HPDE6-E6E7 (cell line): Measurements from ENCODE around the gene SPATA45.
A peak's percentile ranks its signal among the peaks of the same experiment; 100 is the strongest.

ENCODE experiments used
- DNase-seq: peaks from one replicate; pipeline ENCODE4 v3.0.0; 2011; ENCODE audit warnings: missing footprints; ENCODE audit errors: extremely low spot score

SPATA45 gene

DNA sequence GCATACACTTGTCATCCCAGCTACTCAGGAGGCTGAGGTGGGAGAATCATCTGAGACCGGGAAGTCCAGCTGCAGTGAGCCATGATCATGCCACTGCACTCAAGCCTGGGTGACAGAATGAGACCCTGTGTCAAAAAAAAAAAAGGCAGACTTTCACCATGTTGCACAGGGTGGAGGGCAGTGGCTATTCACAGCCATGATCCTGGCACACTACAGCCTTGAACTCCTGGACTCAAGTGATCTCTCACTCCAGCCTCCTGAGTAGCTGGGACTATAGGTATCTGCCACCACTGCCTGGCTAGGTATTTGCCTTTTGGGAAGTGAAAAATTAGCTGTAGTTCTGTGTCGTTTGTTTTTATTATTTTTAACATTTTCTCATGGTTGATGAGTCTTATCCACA lies 19.1 kb downstream of the SPATA45 start:
- DNase-seq: no peak

DNA sequence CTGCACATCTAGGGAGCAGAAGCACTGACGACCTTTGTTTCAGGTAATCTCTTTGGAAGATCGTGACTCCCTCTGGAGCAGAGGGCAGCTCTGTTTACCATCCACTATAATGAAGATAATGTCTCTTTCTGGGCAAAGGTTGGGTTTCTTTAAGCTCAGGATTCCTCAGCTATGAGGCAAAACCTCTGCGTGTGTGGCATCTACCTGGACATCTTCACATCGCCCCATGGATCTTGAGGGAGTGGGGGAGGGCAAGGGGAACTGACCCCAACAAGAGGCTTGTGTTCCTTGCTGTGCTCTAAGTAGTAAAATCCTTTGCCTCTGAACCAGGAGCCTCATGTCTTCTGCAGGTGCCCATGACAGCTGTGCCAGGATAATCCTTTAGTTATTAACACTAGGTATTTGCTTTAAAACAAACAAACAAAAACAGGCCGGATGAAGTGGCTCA lies 19.6 kb downstream of the SPATA45 start:
- DNase-seq: no peak

DNA sequence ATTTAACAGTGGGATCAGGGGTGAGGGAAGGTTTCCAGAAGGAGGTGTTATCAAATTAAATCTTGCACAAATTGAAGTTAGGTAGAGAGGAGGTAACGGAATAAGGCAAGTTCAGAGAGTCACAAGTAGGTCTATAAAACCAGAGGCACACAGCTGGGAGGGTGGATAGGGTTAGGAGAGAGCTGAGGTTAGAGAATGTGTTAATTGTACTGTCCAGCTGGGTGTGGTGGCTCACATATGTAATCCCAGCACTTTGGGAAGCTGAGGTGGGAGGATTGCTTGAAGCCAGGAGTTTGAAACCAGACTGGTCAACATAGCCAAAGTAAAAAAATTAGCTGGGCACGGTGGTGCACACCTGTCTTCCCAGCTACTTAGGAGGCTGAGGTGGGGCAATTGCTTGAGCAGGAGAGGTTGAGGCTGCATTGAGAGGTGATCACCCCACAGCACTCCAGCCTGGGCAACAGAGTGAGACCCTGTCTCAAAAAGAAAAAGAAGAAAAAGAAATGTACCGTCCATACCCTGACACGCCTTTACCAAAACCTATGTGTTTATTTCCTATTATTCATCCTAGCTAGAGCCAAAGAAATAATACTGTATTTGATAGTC lies 20.2 kb downstream of the SPATA45 start:
- no peak for DNase-seq

DNA sequence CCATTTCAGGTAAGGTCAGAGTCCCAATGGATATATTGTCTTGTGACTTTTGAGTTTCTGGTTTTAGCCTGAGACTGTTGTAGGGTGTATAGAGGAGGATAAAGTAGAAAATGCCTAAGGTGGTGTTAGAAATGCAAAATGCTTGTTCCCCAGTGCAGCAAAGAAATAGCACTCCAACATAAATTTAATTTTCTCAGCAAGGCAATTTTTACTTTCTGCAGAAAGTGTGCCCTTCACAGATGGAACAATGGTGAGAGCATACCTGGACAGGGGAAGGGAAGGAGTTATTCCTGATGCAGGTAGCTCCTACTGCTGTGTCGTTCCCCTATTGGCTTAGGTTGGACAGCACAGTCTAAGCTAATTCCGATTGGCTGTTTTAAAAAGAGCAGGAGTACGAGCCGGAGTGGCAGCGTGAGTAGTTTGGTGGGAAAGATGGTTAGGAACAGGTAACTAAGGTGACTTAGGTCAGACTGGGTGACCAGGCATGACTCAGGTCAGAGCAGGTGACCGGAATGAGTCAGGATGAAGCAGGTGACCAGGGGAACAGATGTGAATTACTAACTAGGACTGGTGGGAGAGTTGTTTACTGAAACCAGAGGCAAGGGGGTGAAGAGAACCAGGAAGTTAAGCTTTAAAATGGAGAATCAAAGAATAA lies 21.5 kb downstream of the SPATA45 start:
- DNase-seq: no peak

DNA sequence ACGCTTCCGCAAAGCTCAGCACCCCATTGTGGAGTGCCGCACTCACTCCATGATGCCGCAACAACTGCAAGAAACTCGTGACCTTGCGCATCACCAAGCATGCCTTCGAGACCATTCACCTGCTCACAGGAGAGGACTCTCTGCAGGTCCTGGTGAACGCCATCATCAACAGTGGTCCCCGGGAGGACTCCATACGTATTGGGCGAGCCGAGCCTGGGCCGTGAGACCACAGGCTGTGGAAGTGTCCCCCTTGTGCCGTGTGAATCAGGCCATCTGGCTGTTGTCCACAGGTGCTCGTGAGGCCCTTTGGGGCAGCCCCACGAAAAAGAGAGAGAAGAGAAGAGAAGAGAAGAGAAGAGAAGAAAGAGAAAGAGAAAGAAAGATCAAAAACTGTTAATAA lies 23.2 kb downstream of the SPATA45 start:
- no peak for DNase-seq

DNA sequence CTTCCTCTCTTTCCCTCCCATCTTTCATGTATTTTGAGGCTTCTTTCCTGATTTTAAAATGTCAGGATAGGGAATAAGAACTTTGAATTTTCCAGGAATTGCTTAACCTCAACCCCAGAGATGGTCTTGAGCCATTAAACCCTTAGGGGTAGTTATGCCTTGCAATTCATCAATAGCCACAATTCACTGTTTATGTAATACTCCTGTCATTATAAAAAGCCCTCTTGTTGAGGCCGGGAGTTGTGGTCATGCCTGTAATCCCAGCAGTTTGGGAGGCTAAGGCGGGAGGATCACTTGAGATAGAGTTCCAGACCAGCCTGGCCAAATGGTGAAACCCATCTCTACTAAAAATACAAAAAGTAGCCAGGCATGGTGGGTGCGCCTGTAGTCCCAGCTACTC lies 24.5 kb downstream of the SPATA45 start:
- DNase-seq: no peak

DNA sequence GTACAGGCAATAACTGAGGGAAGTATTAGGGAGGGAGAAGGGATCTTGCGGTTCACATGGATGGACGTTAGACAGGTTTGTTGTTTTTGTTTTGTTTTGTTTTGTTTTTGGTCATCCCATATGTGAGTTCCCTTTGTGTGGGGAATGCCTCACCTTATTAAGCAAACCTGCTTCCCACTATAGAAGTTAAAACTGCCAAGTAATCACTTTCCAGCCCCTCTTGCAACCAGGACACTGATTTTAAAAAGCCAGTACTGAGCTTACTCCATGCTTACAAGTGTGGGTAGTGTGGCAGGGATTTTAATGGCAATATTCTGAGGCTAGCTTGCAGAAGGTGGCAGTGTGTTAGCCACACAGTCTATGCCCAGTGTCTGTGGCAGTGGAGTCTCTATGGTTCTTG lies 26.5 kb downstream of the SPATA45 start:
- DNase-seq: no peak

DNA sequence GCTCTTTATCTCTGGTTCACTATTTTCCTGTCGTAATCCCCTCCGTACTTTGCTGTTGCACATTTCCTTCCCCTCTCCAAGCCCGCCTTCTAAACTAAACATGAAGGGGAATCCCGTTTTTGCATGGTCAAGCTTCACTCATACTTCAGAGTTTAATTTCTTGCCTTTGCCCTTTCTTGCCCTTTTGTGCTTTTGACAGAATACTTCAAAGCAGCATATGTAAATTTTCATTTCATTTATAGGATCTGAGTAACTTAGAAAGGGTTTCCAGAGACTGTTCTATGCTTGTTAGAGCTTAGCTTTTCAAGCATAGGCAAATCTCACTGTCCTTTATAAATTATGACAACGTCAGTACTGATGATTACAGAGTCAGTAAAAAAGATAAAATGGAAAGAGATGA lies 27.7 kb downstream of the SPATA45 start:
- no peak for DNase-seq

DNA sequence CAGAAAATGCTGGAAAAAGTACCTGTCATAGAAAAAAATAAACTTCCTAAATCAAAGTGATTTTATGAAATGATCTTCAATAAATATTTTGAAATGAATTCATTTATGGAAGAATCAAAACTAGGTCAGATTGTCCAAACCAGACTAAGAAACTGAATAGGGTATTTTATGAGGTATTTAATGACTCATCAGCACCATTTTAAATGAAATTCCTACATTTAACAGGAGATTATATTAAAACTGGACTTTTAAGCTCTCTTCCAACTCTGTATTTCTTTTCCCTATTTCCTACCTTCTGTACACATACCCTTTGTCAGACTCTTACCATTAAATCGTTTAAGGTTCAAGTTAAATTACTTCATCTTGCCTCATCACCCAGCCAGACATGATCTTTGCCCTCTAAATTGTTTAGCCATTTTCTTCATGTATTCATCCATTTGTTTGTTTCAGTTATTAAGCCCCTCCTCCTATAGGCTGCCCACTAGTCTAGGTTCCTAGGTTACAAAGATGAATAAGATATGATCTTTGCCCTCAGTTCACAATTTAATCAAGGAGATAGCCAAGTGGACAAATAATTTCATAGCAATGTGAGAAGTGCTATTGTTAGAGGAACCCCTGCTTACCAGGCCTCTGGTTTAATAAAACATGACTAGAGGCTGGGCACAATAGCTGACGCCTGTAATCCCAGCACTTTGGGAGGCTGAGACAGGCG lies 30.7 kb downstream of the SPATA45 start:
- DNase-seq: no peak

DNA sequence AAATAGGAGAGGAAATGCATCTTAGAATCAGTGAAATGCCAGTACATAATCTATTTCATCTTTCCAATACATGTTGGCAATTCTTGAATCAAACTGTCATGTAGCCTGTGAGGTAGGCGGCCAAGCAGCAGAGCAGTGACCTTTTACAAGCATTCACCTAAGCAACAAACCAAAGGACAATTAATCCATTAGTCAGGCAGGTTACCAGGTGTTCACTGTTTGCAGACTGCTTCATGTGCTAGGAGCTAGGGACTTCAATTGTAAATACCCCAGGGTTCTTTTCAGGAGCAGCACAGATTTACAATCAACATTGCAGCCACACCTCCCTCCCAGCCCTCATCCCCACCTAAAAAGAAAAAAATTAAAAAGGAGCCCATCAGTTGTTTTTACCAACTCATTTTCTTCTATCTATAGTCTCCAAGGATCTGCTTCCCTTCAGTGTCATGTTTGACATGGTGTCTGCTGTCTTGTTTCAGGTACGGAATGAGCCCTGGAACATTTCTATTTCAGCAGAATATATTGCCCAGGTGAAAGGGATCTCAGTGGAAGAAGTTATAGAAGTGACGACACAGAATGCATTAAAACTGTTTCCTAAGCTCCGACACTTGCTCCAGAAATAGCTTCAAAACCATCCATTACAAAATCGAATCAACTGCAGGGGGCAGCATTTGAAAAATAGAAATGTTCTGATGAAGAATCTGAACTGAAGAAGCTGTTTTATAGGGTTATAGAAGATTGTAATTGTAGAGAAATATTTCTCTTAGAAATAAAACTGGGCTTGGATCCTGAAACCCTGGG lies 32.7 kb downstream of the SPATA45 start:
- no peak for DNase-seq

DNA sequence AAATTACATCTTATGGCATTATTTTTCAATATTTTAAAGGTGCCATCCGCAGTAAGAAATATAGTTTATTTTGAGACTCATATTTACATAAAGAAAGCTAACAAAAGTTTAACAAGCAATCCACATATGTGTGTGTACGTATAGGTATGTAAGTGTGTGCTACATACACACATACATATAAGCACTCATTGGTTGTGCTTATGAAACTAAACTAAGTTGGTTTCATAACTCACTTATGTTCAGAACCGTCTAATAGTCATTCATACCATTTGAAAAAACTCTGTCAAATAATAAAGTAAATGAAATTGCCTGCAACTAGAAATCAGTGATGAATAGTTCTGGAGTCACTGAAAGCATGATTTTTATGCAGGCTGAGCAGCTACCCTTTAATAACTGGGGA lies 41.7 kb downstream of the SPATA45 start:
- DNase-seq: no peak

DNA sequence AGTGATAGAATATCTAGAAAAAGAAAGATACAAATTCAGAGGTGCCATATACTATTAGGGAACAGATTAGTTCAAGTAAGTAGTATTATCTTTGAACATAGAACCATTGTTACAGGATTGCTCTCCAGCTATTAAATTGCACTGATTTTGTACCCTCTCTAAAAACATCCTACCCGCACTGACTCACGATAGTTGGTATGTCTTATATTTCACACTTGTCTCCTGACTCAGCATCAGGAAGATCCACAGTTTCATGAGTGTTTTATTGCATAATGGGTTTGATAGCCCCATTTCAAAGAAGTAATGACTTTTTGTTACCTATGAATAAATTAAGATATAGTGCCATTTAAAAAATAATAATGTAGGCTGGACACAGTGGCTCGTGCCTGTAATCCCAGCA lies 49.8 kb downstream of the SPATA45 start:
- no peak for DNase-seq

DNA sequence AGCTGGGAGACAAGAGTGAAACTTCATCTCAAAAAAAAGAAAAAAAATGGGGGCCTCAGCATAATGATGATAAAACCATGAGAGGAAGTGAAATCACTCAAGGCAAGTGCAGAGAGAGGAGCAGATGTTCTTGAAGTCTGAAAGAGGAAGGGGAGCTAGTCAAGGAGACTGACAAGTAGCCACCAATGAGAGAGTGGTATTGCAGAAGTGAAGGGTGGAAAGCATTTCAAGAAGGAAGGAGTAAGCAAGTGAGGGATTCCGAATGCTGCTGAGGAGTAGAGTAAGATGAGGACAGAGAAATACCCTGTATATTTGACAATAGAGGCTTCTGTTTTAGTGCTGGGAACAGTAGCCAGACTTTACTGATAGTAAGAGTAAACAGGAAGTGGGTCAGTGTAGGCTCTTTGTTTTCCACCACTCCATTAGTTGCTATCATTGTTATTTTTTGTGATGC lies 52.9 kb downstream of the SPATA45 start:
- no peak for DNase-seq

DNA sequence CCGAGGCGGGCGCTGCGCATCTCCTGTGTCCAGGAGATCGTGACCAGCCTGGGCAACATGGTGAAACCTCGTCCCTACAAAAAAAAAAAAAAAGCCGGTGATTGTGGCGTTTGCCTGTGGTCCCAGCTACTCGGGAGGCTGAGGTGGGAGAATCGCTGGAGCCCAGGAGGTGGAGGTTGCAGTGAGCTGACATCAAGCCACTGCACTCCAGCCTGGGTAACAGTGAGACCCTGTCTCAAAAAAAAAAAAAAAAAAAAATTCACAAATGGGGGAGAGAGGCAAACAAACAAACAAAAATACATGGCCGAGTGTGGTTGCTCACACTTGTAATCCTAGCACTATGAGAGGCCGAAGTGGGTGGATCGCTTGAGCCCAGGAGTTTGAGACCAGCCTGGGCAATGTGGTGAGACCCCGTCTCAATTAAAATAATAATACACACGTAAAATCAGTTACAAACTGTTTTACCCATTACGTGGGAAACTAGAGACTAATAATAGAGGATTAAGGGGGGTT lies 55.0 kb downstream of the SPATA45 start:
- DNase-seq: no peak

DNA sequence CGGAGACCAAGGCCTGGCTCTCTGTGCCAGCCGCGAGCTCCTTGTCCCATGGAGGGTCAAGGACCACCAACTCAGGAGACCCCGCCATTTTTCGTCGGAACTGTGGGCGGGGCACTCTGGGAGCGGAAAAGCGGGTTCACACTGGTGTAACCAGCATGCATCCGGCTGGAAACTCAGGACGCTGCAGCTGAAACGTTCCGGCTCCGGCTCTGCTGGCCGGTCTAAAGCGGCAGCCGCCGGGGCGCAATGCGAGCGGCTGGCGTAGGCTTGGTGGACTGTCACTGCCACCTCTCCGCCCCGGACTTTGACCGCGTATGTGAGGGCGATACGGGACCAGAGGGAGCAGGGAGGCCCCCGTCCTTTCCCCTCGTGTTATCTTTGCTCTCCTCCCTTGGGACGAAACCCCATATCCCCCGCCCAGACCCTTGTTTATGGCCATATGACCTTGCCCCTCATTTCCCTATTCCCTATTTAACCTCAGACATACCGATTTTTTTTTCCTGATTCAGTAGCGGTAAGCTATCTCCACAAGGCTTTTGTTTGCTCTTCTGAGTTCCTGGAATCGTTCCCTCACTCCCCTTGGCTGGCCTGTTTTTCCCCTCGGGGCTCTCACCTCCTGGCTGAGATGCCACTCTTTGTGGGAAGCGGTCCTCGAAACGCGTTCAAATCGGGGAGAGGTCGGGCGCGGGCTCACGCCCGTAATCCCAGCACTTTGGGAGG lies 55.6 kb downstream of the SPATA45 start, which contains the start of the genes NSL1 and TATDN3:
Gene NSL1, minus strand, starts transcription at position 102 of the 720 bp plus-strand sequence. Its CDS starts 14 bp downstream, at position 88.
Gene TATDN3, plus strand, starts transcription at position 219 of the 720 bp plus-strand sequence. Its CDS starts 28 bp downstream, at position 247.
- peak; percentile 79 for DNase-seq

DNA sequence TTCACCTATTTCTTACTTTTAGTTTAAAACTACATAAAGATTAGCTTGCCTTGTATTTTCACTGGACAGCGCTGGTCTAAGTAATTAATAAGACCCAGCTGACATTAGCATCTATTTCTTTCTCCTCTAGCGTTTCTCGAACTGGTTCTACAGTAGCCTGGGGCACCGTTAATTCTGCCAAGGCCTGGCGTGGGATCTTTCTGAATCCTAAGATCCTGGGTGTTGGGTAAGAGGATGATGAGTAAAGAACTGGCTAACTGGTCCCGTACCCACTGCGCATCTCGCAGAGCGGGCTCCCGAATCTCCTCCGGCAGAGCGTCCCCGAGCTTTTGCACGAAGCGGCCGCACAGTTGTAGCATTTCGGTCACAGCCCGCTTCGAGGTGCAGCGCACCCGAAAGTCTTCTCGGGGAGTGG lies 56.2 kb downstream of the SPATA45 start:
- DNase-seq: peak; percentile 52

DNA sequence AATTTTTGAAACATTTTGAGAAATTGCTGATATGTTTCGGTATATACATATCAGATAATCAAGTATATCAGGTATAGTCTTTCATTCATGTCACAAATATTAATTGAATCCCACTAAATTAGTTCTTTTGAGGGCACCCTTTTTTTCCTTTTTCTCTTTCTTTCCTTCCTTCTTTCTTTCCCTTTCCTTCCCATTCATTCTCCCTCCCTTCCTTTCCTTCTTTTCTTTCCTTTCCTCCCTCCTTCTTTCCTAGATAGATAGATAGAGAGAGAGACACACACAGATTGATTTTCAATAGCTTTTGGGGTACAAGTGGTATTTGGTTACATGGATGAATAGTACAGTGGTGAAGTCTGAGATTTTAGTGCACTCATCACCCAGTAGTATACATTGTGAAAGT lies 61.6 kb downstream of the SPATA45 start:
- no peak for DNase-seq

DNA sequence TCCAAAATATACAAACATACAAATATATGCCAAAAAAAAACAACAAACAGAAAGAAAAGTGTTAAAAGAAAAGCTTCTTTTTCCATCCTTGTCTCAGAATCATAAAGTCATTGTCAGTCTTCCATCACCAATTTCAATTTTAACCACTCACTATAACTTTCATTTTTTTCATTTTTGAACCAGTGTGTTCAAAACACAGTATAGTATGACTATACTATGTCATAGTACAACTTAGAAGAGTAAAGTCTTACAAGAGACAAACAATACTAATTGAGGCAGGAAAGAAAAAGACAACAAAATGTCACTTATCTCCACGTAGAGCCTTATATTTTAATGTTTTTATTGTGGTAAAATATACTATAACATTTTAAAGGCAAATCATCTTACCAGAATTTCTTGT lies 63.5 kb downstream of the SPATA45 start:
- no peak for DNase-seq

DNA sequence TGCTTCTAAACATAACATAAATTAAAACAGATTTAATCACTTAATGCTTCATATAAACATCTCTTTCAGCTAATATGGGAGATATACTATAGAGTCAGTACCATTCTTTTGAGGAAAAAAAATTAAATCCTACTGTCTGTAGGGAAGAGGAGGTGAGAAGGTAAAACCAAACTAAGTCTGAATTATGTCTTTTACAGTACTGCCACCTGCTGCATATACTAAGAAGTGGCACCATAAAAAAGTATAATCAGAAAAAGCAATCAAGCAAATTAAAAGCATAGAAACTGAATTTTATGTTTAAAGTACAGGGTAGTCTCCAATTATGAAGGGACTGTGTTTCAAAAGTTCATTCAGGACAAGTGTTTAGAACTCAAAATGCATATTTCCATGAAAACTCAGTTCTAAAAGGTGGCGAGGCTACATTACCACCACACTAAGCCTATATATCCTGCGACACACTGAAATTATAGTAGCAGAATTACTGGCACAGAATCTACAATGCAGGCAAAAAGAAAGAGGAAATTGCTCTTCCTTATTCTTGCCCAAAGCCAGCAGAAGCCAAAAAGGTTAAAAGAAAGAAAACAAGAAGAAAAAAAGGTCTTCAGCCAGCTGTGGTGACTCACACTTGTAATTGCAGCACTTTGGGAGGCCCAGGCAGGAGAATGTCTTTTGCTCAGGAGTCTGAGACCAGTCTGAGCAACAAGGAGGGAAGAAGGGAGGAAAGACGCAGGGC lies 64.9 kb downstream of the SPATA45 start:
- DNase-seq: no peak

DNA sequence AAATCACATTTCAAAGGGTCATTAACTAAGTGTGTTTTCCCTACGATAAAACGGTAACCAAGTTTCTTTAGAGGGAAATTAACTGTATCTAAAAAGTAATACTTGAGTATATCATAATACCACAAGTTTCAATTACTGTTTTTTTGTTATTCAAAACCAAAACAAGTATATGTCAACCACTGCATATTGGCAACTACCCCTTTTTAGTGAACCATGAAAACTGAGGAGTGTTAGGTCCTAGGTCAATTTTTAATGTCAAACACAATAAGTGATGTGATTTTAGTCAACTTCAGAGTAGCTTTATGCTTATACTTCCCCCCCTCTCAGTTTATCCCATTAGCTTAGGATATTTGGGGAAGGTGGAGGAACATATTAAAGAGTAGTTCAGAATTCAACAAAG lies 66.2 kb downstream of the SPATA45 start:
- no peak for DNase-seq
